HG03064 (cell line): ENCODE data around the gene S100PBP.
"Not testable (repeated sequence)": the region's sequence is repeated elsewhere in the genome, so short reads cannot be mapped to it uniquely, and the experiment has no call there.

Source experiments
- ATAC-seq: cut with Tn5 transposase; IDR thresholded peaks from one replicate; pipeline ENCODE4 v1.9.1; 2021; ENCODE audit warnings: low read depth; ENCODE audit not compliant: unreplicated experiment

S100PBP gene

DNA sequence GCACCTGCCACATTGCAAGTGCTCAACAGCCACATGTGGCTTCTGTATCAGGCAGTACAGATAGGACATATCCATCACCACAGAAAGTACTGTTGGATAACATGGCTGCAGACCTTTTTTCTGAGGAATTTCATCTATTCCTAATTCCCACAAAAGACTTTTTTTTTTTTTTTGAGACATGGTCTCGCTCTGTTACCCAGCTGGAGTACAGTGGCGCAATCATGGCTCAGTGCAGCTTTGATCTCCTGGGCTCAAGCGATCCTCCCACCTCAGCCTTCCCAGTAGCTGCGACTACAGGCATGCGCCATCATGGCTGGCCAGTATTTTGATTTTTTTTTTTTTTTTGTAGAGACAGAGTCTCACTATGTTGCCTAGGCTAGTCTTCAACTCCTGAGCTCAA lies 33.6 kb upstream of the S100PBP start:
- ATAC-seq = no peak

DNA sequence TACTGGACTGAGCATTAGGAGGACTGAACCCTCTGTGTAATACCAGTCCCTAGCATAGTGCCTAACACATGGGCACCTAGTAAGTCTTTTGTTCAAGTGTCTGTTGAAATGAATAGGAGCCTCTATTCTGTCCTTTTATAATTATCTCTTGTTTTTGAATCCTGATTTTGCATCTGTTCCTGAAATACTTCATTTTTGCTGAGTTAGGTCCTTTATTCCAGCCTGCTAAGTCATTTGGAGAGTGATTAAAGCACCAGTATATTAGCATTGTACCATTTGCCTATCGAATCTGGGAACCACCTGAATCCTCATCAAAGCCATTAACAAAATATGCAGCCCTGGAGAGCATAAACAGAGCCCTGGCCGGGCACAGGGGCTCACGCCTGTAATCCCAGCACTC lies 32.6 kb upstream of the S100PBP start:
- ATAC-seq = no peak

DNA sequence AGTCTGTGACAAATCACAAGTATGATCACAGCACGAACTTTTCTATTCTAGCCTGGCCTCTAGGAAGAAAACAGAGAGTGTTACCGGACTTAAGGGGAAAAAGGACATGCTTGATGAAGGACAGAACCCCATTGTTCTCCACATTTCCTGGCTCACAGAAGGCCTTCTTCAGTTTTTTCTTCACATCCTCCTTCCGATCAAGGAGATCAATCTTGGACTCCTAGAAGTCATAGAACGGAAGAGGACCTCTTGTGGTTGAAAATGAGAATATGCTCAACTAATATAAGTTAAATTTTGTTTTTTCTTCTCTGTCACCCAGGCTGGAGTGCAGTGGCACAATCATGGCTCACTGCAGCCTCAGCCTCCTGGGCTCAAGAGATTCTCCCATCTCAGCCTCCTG lies 30.6 kb upstream of the S100PBP start:
- ATAC-seq = no peak

DNA sequence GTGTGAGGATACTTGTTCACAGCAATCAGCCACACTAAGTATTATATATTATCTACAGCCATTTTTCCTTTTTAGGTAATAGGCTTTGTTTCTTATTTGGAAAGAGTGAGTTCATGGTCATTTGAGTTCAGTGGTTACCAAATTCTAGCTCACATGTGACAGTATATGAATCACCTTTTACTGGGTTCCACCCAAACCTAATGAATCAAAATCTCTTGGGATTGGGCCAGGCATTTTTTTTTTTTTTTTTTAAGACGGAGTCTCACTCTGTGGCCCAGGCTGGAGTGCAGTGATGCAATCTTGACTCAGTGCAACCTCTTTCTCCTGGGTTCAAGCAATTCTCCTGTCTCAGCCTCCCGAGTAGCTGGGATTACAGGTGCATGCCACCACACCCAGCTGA lies 28.1 kb upstream of the S100PBP start:
- ATAC-seq = not testable (repeated sequence)

DNA sequence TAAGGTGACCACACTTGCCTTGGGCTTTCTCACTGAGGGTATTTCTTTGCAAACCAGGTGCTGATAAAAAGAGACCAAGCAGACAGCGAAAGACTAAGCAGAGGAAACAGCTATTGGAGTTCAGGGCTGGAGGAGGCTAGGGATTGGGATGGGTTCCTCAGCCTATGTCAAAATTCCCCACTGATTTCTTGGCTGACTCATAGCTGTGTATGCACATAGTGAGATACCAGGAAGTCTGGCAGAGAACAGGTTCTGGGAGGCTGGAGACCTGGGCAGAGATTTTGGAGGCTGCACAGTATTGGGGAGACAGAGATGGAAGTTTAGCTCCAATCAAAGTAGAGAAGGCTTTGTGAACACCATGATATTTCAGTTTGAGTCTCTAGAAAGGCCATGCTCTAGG lies 25.6 kb upstream of the S100PBP start:
- no peak for ATAC-seq

DNA sequence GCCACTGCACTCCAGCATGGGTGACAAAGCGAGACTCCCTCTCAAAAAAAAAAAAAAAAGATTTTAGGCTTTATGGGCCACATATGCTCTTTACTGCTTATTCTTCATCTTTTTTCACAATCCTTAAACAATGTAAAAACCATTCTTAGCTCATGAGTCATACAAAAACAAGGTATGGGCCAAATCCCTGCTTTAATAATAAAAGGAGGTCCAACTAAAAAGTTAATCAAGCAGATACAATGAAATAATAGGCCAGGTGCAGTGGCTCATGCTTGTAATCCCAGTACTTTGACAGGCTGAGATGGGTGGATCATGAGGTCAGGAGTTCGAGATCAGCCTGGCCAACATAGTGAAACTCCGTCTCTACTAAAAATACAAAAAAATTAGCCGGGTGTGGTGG lies 21.7 kb upstream of the S100PBP start:
- ATAC-seq = not testable (repeated sequence)

DNA sequence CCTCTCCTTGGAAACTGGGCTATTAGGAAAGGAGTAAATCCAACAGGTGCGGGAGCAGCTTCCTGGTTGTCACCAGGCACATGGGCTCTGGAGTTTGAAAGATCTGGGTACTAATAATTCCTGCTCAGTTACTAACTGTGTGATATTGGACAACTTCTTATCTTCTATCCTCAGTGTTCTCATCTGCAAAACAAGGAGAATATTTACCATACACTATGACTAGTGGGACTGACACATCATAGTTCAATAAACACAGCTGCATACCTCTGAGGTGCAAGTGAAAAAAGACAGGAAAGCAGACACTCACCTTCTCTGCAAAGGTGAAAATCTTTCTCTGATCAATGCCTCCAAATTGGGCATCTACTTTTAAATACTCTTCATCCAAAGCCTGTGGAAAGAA lies 20.0 kb upstream of the S100PBP start:
- ATAC-seq = no peak

DNA sequence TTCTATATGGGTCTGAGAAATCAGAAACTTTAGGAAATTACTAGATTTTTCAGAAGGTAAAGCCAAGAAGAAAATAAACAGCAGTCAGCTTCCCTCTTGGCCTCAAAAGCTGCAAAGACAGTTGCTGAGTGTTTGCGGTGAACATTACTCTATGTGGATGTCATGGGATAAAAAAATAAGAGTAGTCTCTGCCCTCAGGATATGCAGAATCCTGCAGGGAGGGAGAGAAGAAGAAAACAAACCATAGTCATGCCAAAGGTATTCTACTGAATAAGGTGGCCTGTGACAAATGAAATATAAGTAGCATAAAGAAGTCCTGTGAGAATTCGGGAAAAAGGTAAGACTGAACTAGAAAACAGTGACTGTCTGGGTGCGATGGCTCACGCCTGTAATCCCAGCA lies 19.3 kb upstream of the S100PBP start:
- ATAC-seq = no peak

DNA sequence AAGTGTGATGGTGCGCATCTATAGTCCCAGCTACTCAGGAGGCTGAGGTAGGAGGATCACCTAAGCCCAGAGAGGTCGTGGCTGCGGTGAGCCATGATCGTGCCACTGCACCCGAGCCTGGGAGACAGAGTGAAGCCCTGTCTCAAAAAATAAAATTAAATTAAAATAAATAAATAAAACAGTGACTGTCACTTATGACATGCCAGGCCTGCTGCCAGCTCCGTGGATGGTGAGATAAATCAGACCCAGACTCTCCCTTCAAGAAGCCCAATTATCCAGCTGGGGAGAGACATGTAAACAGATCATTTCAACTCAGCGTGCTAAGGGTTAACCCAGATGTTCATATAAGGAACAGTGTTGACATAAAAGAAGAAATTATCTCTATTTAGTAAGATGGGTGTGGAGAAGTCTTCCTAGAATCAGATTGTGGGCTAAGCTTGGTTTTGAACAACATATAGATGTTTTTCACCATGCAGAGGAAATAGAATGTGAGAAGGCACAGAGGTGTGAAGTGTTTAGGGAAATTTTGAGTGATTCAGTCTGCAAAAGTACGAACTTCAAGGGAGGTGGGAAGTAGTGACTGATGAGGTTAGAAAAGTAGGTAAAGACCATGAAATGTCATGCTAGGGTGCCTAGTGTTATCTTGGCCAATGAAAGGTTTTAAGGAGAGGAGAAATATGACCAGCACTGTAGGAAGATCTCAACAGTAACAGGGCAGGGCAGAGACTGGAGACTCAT lies 18.6 kb upstream of the S100PBP start:
- no peak for ATAC-seq

DNA sequence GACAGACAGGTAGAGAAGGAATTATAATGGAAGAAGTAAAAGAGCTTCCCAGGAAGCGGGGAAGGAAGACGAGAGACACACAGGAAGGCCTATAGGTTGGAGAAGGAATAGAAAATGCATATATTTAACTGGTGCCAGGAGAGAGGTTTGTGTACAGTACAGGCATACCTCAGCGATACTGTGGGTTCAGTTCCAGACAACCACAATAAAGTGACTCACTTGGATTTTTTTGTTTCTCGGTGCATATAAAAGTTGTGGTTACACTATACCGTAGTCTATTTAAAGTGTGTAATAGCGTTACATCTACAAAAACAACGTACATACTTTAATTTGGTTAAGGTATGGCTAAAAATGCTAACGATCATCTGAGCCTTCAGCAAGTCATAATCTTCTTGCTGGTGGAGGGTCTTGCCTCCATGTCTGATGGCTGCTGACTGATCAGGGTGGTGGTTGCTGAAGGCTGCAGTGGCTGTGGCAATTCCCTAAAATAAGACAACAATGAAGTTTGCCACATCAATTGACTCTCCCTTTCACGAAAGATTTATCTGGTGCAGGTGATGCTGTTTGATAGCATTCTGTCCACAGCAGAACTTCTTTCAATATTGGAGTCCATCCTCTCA lies 16.2 kb upstream of the S100PBP start:
- no peak for ATAC-seq

DNA sequence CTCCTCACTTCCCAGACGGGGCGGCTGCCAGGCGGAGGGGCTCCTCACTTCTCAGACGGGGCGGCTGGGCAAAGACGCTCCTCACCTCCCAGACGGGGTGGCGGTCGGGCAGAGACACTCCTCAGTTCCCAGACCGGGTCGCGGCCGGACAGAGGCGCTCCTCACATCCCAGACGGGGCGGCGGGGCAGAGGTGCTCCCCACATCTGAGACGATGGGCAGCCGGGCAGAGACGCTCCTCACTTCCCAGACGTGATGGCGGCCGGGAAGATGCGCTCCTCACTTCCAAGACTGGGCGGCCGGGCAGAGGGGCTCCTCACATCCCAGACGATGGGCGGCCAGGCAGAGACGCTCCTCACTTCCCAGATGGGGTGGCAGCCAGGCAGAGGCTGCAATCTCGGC lies 13.0 kb upstream of the S100PBP start:
- ATAC-seq = not testable (repeated sequence)

DNA sequence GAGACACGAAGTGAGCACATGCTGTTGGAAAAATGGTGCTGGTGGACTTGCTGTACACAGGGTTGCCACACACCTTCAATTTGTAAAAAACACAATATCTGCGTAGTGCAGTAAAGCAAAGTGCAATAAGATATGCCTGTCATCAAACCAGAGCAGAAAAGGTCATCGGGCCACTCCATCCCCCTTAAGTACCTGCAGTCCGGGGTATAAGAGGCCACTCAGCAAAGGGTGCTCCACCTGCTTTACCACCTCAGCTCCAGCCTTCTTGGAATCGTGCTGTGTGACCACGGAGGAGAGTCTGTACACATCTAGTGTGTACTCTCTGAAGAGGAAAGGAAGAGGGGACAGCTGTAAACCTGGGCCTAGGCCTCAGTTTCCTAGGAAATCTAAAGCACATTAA lies 11.2 kb upstream of the S100PBP start:
- no peak for ATAC-seq

DNA sequence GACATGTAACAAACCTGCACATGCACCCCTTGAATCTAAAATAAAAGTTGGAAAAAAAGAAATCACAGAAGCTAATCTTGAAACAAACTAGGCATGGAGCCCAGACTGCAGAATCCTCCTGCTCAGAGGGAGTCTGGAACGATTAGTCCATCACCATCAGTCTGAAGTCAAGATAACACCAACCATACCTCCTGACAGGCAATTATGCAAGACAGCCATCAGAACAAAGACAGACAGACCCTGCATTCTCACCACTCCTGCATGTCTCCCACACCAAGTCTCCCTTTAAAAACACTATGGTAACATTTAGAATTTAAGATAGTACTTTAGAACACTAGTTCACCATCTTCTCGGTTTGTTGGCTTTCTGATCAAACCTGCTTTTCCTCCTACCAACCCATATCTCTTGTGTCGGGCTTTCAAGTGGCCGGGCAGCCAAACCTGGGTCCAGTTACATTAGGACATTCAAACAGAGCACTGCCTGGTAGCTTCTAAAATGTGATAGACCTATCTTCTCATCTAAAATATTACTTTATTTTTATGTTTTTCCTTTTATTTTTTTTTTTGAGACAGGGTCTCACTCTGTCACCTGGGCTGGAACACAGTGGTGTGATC lies 10.4 kb upstream of the S100PBP start:
- no peak for ATAC-seq

DNA sequence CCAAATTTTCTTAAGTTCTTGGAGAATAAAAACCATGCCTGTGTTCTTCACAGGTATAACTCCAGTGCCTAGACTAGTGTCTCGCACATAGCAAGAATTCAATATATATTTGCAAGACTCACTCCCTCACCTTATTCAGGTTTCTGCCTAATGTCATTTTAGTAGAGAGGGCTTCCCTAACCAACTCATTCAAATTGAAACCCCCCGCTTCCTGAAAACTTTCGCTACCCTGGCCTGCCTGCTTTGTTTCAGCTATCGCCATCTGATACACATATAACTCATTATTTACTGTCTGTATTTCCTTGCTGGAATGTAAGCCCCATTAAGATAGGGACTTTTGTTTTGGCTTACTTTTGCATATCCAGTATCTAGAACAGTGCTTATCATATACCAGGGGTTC lies 8.9 kb upstream of the S100PBP start:
- no peak for ATAC-seq

DNA sequence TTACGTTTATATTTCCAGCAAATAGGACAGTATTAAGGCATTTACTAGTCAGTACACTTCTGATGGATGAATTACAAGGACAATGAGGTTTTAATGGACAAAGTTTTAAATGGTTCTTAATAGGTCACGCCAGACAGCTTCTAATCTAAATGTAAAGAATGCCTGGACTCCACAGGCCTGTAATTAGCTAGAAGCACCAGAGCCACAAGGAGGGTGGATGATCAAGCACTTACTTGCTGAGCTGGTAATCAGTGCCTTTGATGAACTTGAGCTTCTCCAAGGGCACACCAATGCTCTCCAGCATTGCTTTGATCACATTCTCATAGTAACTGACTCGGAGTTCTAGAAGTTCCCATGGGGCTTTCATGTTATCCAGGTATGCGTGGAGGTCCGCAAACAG lies 7.1 kb upstream of the S100PBP start:
- ATAC-seq = no peak

DNA sequence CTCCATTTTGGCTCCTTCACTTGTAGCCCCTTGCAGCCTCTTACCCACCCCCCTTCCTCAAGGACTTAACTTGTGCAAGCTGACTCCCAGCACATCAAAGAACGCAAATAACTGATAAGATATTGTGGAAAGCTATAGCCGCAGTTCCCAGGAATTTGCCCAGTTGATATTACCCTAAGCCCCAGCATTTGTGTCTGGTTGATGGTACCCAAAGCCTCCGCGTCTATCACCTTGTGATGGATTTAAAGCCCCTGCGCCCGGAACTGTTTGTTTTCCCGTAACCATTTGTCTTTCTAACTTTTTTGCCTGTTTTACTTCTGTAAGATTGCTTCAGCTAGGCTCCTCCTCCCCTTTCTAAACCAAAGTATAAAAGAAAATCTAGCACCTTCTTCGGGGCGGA lies 6.2 kb upstream of the S100PBP start:
- ATAC-seq = no peak

DNA sequence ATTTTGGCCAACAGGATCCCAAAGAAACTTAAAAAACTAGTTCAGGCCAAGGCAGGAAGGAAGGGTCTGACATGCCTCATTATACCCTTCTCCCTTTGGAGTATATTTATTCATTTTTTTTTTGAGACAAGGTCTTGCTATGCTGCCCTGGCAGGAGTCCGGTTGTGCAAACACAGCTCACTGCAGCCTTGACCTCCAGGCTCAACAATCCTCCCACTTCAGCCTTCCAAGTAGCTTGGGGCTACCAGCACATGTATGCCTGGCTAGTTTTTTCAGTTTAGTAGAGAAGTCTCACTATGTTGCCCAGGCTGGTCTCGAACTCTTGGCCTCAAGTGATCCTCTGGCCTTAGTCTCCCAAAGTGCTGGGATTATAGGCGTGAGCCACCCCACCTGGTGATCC lies 5.5 kb upstream of the S100PBP start:
- no peak for ATAC-seq

DNA sequence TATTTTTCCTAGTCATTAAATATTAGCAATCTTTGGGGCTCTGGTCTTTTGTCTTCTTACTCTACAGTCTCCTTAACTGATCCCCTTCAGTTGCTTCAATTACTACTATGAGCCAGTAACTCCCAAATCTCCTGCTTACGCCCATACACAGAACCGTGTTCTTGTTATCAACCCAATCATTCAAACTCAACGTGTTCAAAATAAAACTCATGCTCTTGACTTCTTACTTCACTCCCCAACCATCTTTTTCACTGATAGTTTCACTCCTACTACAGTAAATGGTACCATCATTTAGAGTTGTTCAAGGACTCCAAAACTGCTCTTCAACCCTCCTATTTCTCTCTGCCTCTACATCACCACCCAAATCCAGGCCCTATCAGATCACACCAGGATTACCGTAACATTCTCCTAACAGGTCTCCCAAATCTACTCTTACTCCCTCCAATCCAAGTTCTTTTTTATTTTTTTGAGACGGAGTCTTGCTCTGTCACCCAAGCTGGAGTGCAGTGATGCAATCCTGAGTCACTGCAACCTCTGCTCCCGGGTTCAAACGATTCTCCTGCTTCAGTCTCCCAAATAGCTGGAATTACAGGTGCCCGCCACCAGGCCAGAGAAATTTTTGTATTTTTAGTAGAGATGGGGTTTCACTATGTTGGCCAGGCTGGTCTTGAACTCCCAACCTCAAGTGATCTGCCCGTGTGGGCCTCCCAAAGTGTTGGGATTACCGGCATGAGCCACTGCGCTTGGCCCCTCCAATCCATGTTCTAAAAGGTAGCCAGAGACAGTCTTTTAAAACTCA lies 3.3 kb upstream of the S100PBP start:
- no peak for ATAC-seq

DNA sequence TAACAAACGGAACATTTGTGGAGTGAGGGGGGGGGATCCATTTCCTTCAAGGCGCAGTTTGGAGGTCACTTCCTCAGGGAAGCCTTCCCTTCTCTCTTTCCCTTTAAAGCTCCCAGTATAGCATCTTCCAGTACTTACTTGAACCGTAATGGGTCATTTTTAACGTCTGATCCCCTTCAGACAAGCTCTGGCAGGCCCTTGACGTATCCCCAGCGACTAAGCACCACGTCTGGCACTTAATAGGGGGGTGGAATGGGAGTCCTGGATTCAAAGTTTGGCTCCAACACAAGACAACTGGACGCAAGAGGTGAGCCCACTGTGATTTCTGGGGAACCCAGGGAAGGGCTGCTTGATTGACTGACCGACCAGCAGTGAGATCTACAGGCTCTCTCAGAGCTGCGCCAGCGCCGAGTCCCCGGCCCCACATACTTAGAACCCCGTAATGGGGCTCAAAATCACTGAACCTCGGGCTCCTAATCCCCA lies 736 bp upstream of the S100PBP start:
- no peak for ATAC-seq

DNA sequence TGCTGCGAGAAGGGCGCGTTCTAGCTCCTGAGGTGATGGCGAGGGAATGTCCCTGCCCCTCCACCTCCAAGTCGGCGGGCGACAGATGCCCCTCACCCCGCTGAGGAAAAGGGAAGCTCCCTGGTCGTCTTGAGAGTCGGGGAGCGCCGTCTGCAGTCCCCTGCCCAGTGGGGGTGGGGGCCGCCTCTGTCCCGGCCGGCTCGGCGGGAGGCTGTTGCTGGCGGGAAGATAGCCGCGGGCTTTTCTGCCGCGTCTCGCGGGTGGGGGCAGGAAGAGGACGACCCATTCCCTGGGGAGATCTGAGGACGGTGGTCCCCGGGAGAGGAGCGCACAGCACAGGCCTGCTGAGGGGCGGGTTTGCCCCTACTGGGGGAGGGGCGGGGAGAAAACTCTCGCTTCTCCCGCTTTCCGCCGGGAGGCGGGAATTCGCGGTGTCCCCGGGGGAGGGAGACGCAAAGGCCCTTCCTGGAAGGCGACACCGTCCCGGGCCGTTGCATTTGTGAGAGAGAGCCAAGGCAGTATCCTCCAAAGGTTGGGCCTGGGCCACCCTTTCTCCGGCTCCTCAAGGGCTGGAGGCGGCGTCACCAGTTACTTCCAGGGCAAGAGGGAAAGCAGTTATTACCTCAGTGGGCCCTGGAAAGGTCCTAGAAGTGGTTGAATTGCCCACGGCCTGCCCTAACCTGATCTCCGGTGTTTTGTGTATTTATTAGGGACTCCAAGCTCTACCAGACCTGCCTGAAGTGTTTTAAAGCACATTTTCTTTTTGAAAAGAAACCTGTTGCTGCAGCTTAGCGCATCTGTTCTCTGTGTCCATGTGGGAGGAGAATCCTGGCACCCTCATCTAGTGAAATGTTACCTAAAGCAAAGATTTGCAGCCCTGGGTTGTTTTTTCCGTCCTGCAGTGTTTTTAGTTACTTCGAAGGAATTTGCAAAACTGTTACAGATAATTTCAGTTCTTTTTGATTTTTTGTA lies 648 bp downstream of the S100PBP start:
- ATAC-seq = peak; percentile 2
